NCI-H146 (cell line): ENCODE measurements around the gene RGS21.

Experiments
- DNase-seq: peaks from one replicate; lab custom pipeline; 2025; lab: John Stamatoyannopoulos, UW

The RGS21 gene

DNA sequence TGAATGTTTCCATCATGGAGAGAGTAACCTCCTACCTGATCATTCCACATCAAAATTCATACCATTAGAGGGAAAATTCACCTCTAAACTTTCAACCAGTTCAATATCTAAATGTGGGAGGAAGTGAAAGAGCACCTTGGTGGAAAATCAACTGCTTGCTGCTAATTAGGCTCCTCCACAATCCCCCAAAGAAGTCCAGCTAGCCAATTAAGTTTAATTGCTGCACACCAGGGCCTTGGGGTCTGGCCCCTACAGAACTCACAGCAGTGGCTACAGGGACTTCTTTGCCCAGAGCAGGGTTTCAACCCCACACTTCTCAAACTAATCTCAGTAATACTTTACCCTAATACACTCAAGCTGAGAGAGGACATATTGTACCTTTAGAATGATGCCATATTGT is 62.1 kb downstream of the RGS21 start:
- DNase-seq: no peak

- no peak for DNase-seq
Measured at GRCh38 chr1:192379554-192379953, 62.8 kb downstream of the RGS21 start.

GRCh38 chr1:192382758-192383157 is 66.0 kb downstream of the RGS21 start:
- DNase-seq: no peak

- no peak for DNase-seq
Measured at GRCh38 chr1:192386051-192386650, 69.4 kb downstream of the RGS21 start.

- no peak for DNase-seq
Measured at GRCh38 chr1:192395211-192395610, 78.4 kb downstream of the RGS21 start.

GRCh38 chr1:192395895-192396294 is 79.1 kb downstream of the RGS21 start:
- DNase-seq: no peak

GRCh38 chr1:192399161-192399560 is 82.4 kb downstream of the RGS21 start:
- DNase-seq: no peak

DNA sequence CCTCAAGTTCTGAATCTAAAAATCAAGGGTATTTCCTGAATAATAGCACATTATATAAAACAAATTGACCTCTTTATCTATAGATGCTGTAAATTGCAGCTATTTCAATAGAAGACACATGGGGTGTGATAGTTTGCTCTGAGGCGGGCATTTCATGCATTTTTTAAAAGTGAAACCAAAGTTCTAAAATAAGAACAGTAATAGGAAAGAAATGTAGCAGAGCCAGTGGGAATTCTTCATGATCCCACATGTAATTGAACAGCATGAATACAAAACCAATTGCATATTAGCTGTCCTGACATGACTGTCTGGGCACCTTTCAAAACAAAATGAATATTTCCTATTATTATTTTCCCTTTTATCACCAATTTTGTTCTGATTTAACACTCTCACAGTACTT is 85.0 kb downstream of the RGS21 start:
- DNase-seq: no peak

DNA sequence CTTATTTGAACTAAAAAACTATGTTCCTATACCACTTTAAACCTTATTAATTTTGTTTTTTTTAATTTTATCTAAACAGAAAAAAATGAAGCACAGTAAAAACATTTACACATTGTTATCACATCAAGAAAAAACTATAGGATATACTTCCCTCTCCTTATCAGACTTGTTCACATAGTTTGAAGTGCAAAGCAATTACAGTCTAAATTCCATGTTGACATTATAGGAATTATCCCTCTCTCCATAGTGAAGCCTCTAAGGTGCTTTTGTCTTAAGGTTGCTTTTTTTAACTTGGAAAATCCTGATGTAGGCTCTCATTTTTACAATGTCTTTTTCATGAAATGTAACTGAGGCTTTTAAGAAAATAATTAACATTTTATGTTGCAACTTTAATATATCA is 85.8 kb downstream of the RGS21 start:
- no peak for DNase-seq

GRCh38 chr1:192407206-192407605 is 90.4 kb downstream of the RGS21 start:
- DNase-seq: no peak
